GM19324 (cell line): ENCODE results near the gene EFCAB13.

Experiments used
- ATAC-seq: cut with Tn5 transposase; IDR thresholded peaks from one replicate; pipeline ENCODE4 v1.9.1; 2021; ENCODE audit warnings: mild to moderate bottlenecking, moderate library complexity; ENCODE audit not compliant: unreplicated experiment, low FRiP score

Gene EFCAB13

GRCh38 chr17:47292206-47292605, 31.5 kb upstream of the EFCAB13 start:
- no peak for ATAC-seq

- ATAC-seq, result no peak
These were observed 28.5 kb upstream of the EFCAB13 start for GRCh38 chr17:47295037-47295873.

- no peak for ATAC-seq
These were observed 27.9 kb upstream of the EFCAB13 start for GRCh38 chr17:47295874-47296255.

GRCh38 chr17:47297661-47298400, 25.9 kb upstream of the EFCAB13 start:
- no peak for ATAC-seq

- no peak for ATAC-seq
These were observed 25.0 kb upstream of the EFCAB13 start for GRCh38 chr17:47298712-47299111.

GRCh38 chr17:47299239-47299910, 24.4 kb upstream of the EFCAB13 start:
- no peak for ATAC-seq

GRCh38 chr17:47300718-47301117, 23.0 kb upstream of the EFCAB13 start:
- no peak for ATAC-seq

- ATAC-seq, result no peak
These were observed 22.6 kb upstream of the EFCAB13 start for GRCh38 chr17:47301161-47301560.

- ATAC-seq, result no peak
These were observed 21.9 kb upstream of the EFCAB13 start for GRCh38 chr17:47301831-47302230.

- ATAC-seq, result no peak
These were observed 19.6 kb upstream of the EFCAB13 start for GRCh38 chr17:47304186-47304585.

GRCh38 chr17:47305302-47305923, 18.3 kb upstream of the EFCAB13 start:
- no peak for ATAC-seq

GRCh38 chr17:47310186-47310733, 13.5 kb upstream of the EFCAB13 start:
- no peak for ATAC-seq

GRCh38 chr17:47311420-47311819, 12.3 kb upstream of the EFCAB13 start:
- ATAC-seq, result no peak

- no peak for ATAC-seq
These were observed 8.1 kb upstream of the EFCAB13 start for GRCh38 chr17:47315451-47316266.

- no peak for ATAC-seq
These were observed 7.4 kb upstream of the EFCAB13 start for GRCh38 chr17:47316311-47316710.

- no peak for ATAC-seq
These were observed 6.6 kb upstream of the EFCAB13 start for GRCh38 chr17:47317119-47317518.

- ATAC-seq, result no peak
These were observed 5.4 kb upstream of the EFCAB13 start for GRCh38 chr17:47318197-47318918.

- ATAC-seq, result no peak
These were observed 2.8 kb upstream of the EFCAB13 start for GRCh38 chr17:47320879-47321502.
